Measurements from ENCODE around the gene ADAM12. TPM values are rescaled to one million over a fixed set of nuclear protein-coding genes. Genes with fewer than 3 reads are reported as not detected.

ADAM12 gene
- polyA plus RNA-seq, 3 donors = 0.05 TPM; not detected in 2

DNA sequence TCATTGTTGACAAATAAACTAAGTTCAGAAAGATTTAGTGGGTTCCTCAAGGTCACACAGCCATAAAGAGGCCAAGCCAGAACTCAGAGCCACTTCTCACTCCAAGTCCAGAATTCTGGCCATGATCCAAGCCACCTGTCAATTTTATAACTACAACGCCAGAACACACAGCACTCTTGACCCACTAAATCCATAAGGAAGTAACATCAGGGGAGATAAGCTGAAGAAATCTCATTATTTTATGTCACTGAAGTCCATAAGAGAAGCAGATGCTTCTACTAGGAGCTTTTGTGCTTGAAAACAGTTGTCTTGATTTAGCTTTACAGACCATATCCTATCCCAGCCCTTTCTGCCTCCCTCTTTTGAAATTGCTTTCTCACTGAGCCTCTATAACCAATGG lies 15.9 kb downstream of the ADAM12 start:
- intact Hi-C loops (cut with micrococcal nuclease) = no loop called here
- Histone ChIP-seq H2AFZ (ENCODE audit: insufficient read depth, low read depth, low read length, poor library complexity, severe bottlenecking) (no peak overlapping the region), H3K4me2 (replicated peaks; ENCODE audit: extremely low read depth, low read length, poor library complexity, severe bottlenecking) (no peak overlapping the region), H3K9ac (ENCODE audit: insufficient read depth, low read length, poor library complexity, severe bottlenecking) (no peak overlapping the region), H4K20me1 (ENCODE audit: insufficient read depth, low read length) (no peaks in the 10 kb centered on the region), H3K9me3 (replicated peaks in 1 of 2; ENCODE audit: control insufficient read depth in 1 of 2, insufficient read depth in 1 of 2, low read length in 2 of 2) (no peaks in the 10 kb centered on the region), H3K27me3 (ENCODE audit: control insufficient read depth in 2 of 2, insufficient read depth in 2 of 2, low read length in 2 of 2) (no peaks in the 10 kb centered on the region), H3K79me2 (ENCODE audit: insufficient read depth, low read length) (no peaks in the 10 kb centered on the region), H3K4me3 (replicated peaks in 1 of 3; ENCODE audit: low read depth in 2 of 3, low read length in 3 of 3) (no peak overlapping the region), H3K4me1 (ENCODE audit: control insufficient read depth in 1 of 2, insufficient read depth in 2 of 2, low read length in 2 of 2) (no peaks in the 10 kb centered on the region), H3K36me3 (replicated peaks in 1 of 2; ENCODE audit: control insufficient read depth in 1 of 2, insufficient read depth in 2 of 2, low read length in 2 of 2) (no peaks in the 10 kb centered on the region), H3K27ac (ENCODE audit: low read depth in 1 of 2, low read length in 2 of 2) (no peak overlapping the region)
- TF ChIP-seq, protein P1, sequence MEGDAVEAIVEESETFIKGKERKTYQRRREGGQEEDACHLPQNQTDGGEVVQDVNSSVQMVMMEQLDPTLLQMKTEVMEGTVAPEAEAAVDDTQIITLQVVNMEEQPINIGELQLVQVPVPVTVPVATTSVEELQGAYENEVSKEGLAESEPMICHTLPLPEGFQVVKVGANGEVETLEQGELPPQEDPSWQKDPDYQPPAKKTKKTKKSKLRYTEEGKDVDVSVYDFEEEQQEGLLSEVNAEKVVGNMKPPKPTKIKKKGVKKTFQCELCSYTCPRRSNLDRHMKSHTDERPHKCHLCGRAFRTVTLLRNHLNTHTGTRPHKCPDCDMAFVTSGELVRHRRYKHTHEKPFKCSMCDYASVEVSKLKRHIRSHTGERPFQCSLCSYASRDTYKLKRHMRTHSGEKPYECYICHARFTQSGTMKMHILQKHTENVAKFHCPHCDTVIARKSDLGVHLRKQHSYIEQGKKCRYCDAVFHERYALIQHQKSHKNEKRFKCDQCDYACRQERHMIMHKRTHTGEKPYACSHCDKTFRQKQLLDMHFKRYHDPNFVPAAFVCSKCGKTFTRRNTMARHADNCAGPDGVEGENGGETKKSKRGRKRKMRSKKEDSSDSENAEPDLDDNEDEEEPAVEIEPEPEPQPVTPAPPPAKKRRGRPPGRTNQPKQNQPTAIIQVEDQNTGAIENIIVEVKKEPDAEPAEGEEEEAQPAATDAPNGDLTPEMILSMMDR (IDR thresholded peaks at IDR 0.05) = no peak
- H3K9me3 Mint-ChIP-seq = peaks cover 0 to 6% (median 2%) of the 10 kb centered on the region in 7 donors
- H3K27ac Mint-ChIP-seq = no peak overlapping the region
- no peaks in the 10 kb centered on the region for H3K36me3 Mint-ChIP-seq
- no peak overlapping the region for H3K4me3 Mint-ChIP-seq
- WGBS (ENCODE audit: insufficient coverage) = no CpG with 5 or more reads among the region's 1 CpG
- no peak for DNase-seq
- peaks cover 0 to 3% (median 2%) of the 10 kb centered on the region in 3 donors for H3K27me3 Mint-ChIP-seq (ENCODE audit: low read depth in 3 of 3)
- no peaks in the 10 kb centered on the region for H3K4me1 Mint-ChIP-seq

GRCh38 chr10:126369125-126369710 lies 19.1 kb downstream of the ADAM12 start:
- Histone ChIP-seq H3K9ac (ENCODE audit: insufficient read depth, low read length, poor library complexity, severe bottlenecking) (no peak overlapping the region), H3K4me2 (replicated peaks; ENCODE audit: extremely low read depth, low read length, poor library complexity, severe bottlenecking) (no peak overlapping the region), H3K36me3 (replicated peaks in 1 of 2; ENCODE audit: control insufficient read depth in 1 of 2, insufficient read depth in 2 of 2, low read length in 2 of 2) (no peaks in the 10 kb centered on the region), H3K27ac (ENCODE audit: low read depth in 1 of 2, low read length in 2 of 2) (no peak overlapping the region), H3K4me1 (ENCODE audit: control insufficient read depth in 1 of 2, insufficient read depth in 2 of 2, low read length in 2 of 2) (no peaks in the 10 kb centered on the region), H3K27me3 (ENCODE audit: control insufficient read depth in 2 of 2, insufficient read depth in 2 of 2, low read length in 2 of 2) (no peaks in the 10 kb centered on the region), H3K4me3 (replicated peaks in 1 of 3; ENCODE audit: low read depth in 2 of 3, low read length in 3 of 3) (no peak overlapping the region), H4K20me1 (ENCODE audit: insufficient read depth, low read length) (no peaks in the 10 kb centered on the region), H2AFZ (ENCODE audit: insufficient read depth, low read depth, low read length, poor library complexity, severe bottlenecking) (no peak overlapping the region), H3K9me3 (replicated peaks in 1 of 2; ENCODE audit: control insufficient read depth in 1 of 2, insufficient read depth in 1 of 2, low read length in 2 of 2) (no peaks in the 10 kb centered on the region), H3K79me2 (ENCODE audit: insufficient read depth, low read length) (no peaks in the 10 kb centered on the region)
- Mint-ChIP-seq H3K4me3 (no peak overlapping the region), H3K36me3 (no peaks in the 10 kb centered on the region), H3K27me3 (ENCODE audit: low read depth in 3 of 3) (peaks cover 0 to 2% (median 2%) of the 10 kb centered on the region in 3 donors), H3K9me3 (peaks cover 0 to 4% (median 1%) of the 10 kb centered on the region in 7 donors), H3K27ac (no peak overlapping the region), H3K4me1 (no peaks in the 10 kb centered on the region)
- TF ChIP-seq, protein P1 (IDR thresholded peaks at IDR 0.05) = no peak
- intact Hi-C loops (cut with micrococcal nuclease) = no loop called here
- 79% methylated on average over 2 of the region's 4 CpGs for WGBS (ENCODE audit: insufficient coverage)
- DNase-seq = no peak
